ENCODE measurements around the gene SHISA5. TPM values are rescaled to one million over a fixed set of nuclear protein-coding genes. Genes with fewer than 3 reads are reported as not detected.

Gene SHISA5
- total and polyA plus RNA-seq, 2 experiments from 2014 or later, result 146 to 166 TPM

DNA sequence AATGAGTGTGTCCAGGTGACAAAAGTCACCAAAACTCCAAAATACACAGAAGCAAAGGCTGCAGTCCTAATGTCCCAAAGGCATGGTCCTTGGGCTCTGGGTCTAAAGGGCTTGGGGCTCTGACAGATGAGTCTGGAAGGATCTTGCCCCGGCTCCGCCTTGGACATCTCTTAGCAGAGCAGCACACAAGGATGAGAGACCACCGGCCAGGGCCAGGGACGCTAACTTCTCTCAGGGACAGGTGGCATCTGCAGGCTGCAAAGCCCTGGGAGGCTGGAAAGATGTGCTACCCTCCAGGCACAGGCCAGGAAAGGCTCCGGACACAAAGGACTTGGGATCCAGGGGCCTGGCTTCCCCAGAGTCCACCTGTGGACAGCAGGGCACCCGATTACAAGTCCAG is 14.1 kb upstream of the SHISA5 start:
- Histone ChIP-seq H3F3A (replicated peaks; ENCODE audit: low read depth) (no peaks in the 10 kb centered on the region), H3K79me2 (replicated peaks; ENCODE audit: insufficient read depth) (no peaks in the 10 kb centered on the region), H3K4me1 (ENCODE audit: insufficient read depth) (no peaks in the 10 kb centered on the region), H4K20me1 (replicated peaks; ENCODE audit: insufficient read depth) (no peaks in the 10 kb centered on the region), H3K4me2 (no peak overlapping the region), H3K27ac (ENCODE audit: low read depth) (no peak overlapping the region), H3K9me2 (ENCODE audit: insufficient read depth) (no peaks in the 10 kb centered on the region), H3K4me3 (no peak overlapping the region), H2AFZ (no peak overlapping the region), H3K27me3 (ENCODE audit: insufficient read depth) (no peaks in the 10 kb centered on the region), H3K36me3 (ENCODE audit: insufficient read depth) (no peaks in the 10 kb centered on the region)
- TF ChIP-seq JUNB (IDR thresholded peaks at IDR 0.05; ENCODE audit: unreplicated experiment) (no peak), CREB1 (CRISPR knock-in tag; IDR thresholded peaks at IDR 0.05; ENCODE audit: low read depth) (no peak)
- Mint-ChIP-seq H3K4me3 (no peak overlapping the region), H3K27ac (no peak overlapping the region), H3K4me1 (no peaks in the 10 kb centered on the region), H3K36me3 (ENCODE audit: low read depth) (peaks cover 2% of the 10 kb centered on the region; the same call in 2 of the 3 replicates), H3K9me3 (no peaks in the 10 kb centered on the region), H3K27me3 (ENCODE audit: insufficient read depth, low read depth, poor library complexity) (peaks cover 2% of the 10 kb centered on the region)
- ATAC-seq (no peak), DNase-seq (ENCODE audit: low spot score) (no peak)

DNA sequence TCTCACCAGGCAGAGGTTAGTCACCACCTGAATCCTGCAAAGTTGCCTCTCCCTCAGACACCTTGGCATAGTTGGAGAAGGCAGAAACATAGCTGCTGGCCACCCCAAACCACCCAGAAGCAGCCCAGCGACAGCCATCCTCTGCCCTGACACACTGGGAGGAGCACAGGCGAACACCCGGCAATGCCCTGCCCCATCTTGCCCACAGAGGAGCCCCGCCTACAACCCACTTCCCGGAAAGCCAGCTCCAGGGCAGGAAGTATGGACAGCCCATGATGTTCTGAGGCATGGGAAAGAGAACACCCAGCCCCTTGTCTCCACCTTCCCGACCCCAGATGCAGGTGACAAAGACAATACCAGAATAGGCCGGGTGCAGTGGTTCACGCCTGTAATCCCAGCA is 12.6 kb upstream of the SHISA5 start:
- Histone ChIP-seq H3K27ac (ENCODE audit: low read depth) (no peak overlapping the region), H3F3A (replicated peaks; ENCODE audit: low read depth) (no peaks in the 10 kb centered on the region), H3K4me2 (no peak overlapping the region), H3K4me1 (ENCODE audit: insufficient read depth) (peaks cover 3% of the 10 kb centered on the region; the same call in 1 of the 2 replicates), H4K20me1 (replicated peaks; ENCODE audit: insufficient read depth) (no peaks in the 10 kb centered on the region), H3K27me3 (ENCODE audit: insufficient read depth) (no peaks in the 10 kb centered on the region), H3K9me2 (ENCODE audit: insufficient read depth) (no peaks in the 10 kb centered on the region), H3K4me3 (no peak overlapping the region), H3K79me2 (replicated peaks; ENCODE audit: insufficient read depth) (no peaks in the 10 kb centered on the region), H3K36me3 (ENCODE audit: insufficient read depth) (no peaks in the 10 kb centered on the region), H2AFZ (no peak overlapping the region)
- Mint-ChIP-seq H3K27me3 (ENCODE audit: insufficient read depth, low read depth, poor library complexity) (peaks cover 2% of the 10 kb centered on the region), H3K9me3 (no peaks in the 10 kb centered on the region), H3K27ac (no peak overlapping the region), H3K4me1 (no peaks in the 10 kb centered on the region), H3K36me3 (ENCODE audit: low read depth) (no peaks in the 10 kb centered on the region; the same call in 2 of the 3 replicates), H3K4me3 (no peak overlapping the region)
- ATAC-seq (peak; percentile 21; the same call in 2 of the 3 replicates), DNase-seq (ENCODE audit: low spot score) (no peak)
- TF ChIP-seq POLR2AphosphoS5 (IDR thresholded peaks at IDR 0.05; ENCODE audit: low read depth), result no peak
- TF ChIP-seq CREB1 (CRISPR knock-in tag; IDR thresholded peaks at IDR 0.05; ENCODE audit: low read depth), result no peak
- no peak for TF ChIP-seq NANOG (IDR thresholded peaks at IDR 0.05; ENCODE audit: borderline replicate concordance)
- TF ChIP-seq, protein P1, sequence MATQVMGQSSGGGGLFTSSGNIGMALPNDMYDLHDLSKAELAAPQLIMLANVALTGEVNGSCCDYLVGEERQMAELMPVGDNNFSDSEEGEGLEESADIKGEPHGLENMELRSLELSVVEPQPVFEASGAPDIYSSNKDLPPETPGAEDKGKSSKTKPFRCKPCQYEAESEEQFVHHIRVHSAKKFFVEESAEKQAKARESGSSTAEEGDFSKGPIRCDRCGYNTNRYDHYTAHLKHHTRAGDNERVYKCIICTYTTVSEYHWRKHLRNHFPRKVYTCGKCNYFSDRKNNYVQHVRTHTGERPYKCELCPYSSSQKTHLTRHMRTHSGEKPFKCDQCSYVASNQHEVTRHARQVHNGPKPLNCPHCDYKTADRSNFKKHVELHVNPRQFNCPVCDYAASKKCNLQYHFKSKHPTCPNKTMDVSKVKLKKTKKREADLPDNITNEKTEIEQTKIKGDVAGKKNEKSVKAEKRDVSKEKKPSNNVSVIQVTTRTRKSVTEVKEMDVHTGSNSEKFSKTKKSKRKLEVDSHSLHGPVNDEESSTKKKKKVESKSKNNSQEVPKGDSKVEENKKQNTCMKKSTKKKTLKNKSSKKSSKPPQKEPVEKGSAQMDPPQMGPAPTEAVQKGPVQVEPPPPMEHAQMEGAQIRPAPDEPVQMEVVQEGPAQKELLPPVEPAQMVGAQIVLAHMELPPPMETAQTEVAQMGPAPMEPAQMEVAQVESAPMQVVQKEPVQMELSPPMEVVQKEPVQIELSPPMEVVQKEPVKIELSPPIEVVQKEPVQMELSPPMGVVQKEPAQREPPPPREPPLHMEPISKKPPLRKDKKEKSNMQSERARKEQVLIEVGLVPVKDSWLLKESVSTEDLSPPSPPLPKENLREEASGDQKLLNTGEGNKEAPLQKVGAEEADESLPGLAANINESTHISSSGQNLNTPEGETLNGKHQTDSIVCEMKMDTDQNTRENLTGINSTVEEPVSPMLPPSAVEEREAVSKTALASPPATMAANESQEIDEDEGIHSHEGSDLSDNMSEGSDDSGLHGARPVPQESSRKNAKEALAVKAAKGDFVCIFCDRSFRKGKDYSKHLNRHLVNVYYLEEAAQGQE (IDR thresholded peaks at IDR 0.05; ENCODE audit: unreplicated experiment), result no peak
- TF ChIP-seq EZH2 (IDR thresholded peaks at IDR 0.05; ENCODE audit: low read depth, unreplicated experiment), result no peak

Data from GM23338 (cell line).